Spleen (tissue), 11 donors: Measurements from ENCODE around the gene KMT2E. TPM values are rescaled to one million over a fixed set of nuclear protein-coding genes. Genes with fewer than 3 reads are reported as not detected.

Source experiments
- DNase-seq: peaks from one replicate; pipeline ENCODE4 v3.0.0-alpha.2; 2020
- H3K27ac ChIP-seq, 8 donors: fragments of 200-600 bp; sonication (generic) in 7 of 8; 1 replicate in 4 of 8; 2 replicates in 4 of 8; pipeline versions ENCODE4 v1.5.0 to v1.8.0; 2016 to 2021; ENCODE audit warnings: inconsistent platforms in 4 of 8, mild to moderate bottlenecking in 4 of 8, moderate library complexity in 1 of 8
- H3K27me3 ChIP-seq, 7 donors: fragments of 200-600 bp; sonication (generic) in 6 of 7; replicated peaks in 1 of 7; 1 replicate in 4 of 7; 2 replicates in 3 of 7; pipeline versions ENCODE4 v1.5.0 to v1.8.0; 2016 to 2021; ENCODE audit warnings: inconsistent platforms in 3 of 7, mild to moderate bottlenecking in 1 of 7
- H3K36me3 ChIP-seq, 6 donors: fragments of 200-600 bp; sonication (generic) in 5 of 6; 1 replicate in 4 of 6; 2 replicates in 2 of 6; pipeline versions ENCODE4 v1.5.0 to v1.8.0; 2016 to 2021; ENCODE audit warnings: inconsistent platforms in 2 of 6
- H3K4me1 ChIP-seq, 6 donors: fragments of 200-600 bp; sonication (generic) in 5 of 6; 1 replicate in 3 of 6; 2 replicates in 3 of 6; pipeline versions ENCODE4 v1.5.0 to v1.8.0; 2016 to 2021; ENCODE audit warnings: inconsistent platforms in 3 of 6
- H3K4me3 ChIP-seq, 8 donors: fragments of 200-600 bp; sonication (generic) in 7 of 8; 1 replicate in 4 of 8; 2 replicates in 4 of 8; pipeline versions ENCODE4 v1.5.0 to v1.8.0; 2016 to 2021; ENCODE audit warnings: inconsistent platforms in 4 of 8, mild to moderate bottlenecking in 4 of 8, moderate library complexity in 2 of 8
- H3K9me3 ChIP-seq, 8 donors: fragments of 200-600 bp; sonication (generic) in 7 of 8; 1 replicate in 4 of 8; 2 replicates in 4 of 8; pipeline versions ENCODE4 v1.5.0 to v1.8.0; 2016 to 2021; ENCODE audit warnings: inconsistent platforms in 4 of 8
- POLR2A ChIP-seq, 3 donors: fragments of 450-650 bp; IDR thresholded peaks; one replicate each; pipeline ENCODE4 v1.5.1; 2017; ENCODE audit warnings: antibody characterized with exemption in 3 of 3, mild to moderate bottlenecking in 1 of 3
- POLR2AphosphoS5 ChIP-seq, 3 donors: sonication (generic); formaldehyde crosslinking; IDR thresholded peaks; one replicate each; pipeline ENCODE4 v1.5.1; 2017; ENCODE audit warnings: antibody characterized with exemption in 3 of 3
- WGBS, 5 donors: extraction: QIAGEN DNeasy Blood & Tissue Kit in 3 of 5; methylation state at CpG; one replicate each; pipeline versions ENCODE4 v1.1.5 to v1.1.7; 2013 to 2018; 5-methylcytosine and 5-hydroxymethylcytosine counted together
- intact Hi-C: fragments of 100-400 bp; cut with DNase I; formaldehyde crosslinking; loops from one replicate; pipeline ENCODE4 v1.15.0; 2023; ENCODE audit warnings: low total_unique reads
- polyA plus RNA-seq, 3 donors: library from polyadenylated mRNA; stranded (reverse); fragments of 200-250 nt; gene quantifications; one replicate each; pipeline ENCODE4 v1.2.1, GENCODE V29; 2013
- total RNA-seq, 7 donors: library from RNA; depleted of rRNA in 3 of 7; stranded (reverse); fragments of >200 nt in 3 of 7; fragmentation: NEBNext Ultra II Directional in 4 of 7; extraction: Animal tissue kit (Norgen Biotek cat#: 25700) in 4 of 7; gene quantifications; one replicate each; pipeline versions ENCODE4 v1.1.0 to v1.2.1, GENCODE V29; 2016 to 2021
- TF ChIP-seq, protein P1 (sequence below), 11 experiments: fragments of 200-600 bp in 7 of 11; fragments of 450-650 bp in 4 of 11; sonication (generic) in 4 of 11; IDR thresholded peaks in 8 of 11; conservative IDR thresholded peaks in 3 of 11; 1 replicate in 7 of 11; 2 replicates in 4 of 11; pipeline versions ENCODE4 v1.4.0 to v1.8.0; 2016 to 2021; ENCODE audit warnings: antibody characterized with exemption in 11 of 11, inconsistent platforms in 4 of 11, mild to moderate bottlenecking in 1 of 11
- donor health status: healthy with polysubstance abuse.
- donor health status: DM: no; HTN: no; CAD: no; lungs with moderate emphysema.
- donor health status: DM: no; HTN: no; CAD: no.
- donor health status: Bipolar disorder and iron deficiency.
- donor health status: healthy.
- donor health status: DM: no; HTN: no; CAD: no.
- donor health status: DM: yes; HTN: yes; CAD: no.

Gene KMT2E
- total and polyA plus RNA-seq, 10 donors = 11.5 to 215 (median 137) TPM

DNA sequence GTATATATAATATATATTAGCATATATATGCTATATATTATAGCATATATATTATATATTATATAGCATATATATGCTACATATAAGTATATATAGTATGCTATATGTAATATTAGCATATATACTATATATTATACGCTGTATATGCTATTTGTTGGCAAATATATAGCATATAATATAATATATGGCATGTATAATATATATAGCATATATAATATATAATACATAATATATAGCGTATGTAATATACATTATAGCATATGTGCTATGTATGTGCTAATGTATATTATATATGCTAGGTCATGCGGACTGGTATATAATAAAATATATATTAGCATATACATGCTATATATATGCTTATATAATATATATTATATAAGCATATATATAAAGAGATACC lies 72.8 kb downstream of the KMT2E start:
- TF ChIP-seq, protein P1, sequence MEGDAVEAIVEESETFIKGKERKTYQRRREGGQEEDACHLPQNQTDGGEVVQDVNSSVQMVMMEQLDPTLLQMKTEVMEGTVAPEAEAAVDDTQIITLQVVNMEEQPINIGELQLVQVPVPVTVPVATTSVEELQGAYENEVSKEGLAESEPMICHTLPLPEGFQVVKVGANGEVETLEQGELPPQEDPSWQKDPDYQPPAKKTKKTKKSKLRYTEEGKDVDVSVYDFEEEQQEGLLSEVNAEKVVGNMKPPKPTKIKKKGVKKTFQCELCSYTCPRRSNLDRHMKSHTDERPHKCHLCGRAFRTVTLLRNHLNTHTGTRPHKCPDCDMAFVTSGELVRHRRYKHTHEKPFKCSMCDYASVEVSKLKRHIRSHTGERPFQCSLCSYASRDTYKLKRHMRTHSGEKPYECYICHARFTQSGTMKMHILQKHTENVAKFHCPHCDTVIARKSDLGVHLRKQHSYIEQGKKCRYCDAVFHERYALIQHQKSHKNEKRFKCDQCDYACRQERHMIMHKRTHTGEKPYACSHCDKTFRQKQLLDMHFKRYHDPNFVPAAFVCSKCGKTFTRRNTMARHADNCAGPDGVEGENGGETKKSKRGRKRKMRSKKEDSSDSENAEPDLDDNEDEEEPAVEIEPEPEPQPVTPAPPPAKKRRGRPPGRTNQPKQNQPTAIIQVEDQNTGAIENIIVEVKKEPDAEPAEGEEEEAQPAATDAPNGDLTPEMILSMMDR (IDR thresholded peaks at IDR 0.05 in 8 of 11, conservative IDR thresholded peaks at IDR 0.05 in 3 of 11) = no peak
- TF ChIP-seq POLR2AphosphoS5 (IDR thresholded peaks at IDR 0.05) (no peak), POLR2A (IDR thresholded peaks at IDR 0.05) (no peak)
- Histone ChIP-seq H3K27me3 (no peaks in the 10 kb centered on the region), H3K9me3 (no peaks in the 10 kb centered on the region), H3K4me3 (no peak overlapping the region), H3K27ac (no peak overlapping the region), H3K4me1 (peaks cover 0 to 5% (median 0%) of the 10 kb centered on the region in 6 donors), H3K36me3 (peaks cover 0 to 99% (median 86%) of the 10 kb centered on the region in 6 donors)
- 94 to 99% (median 98%) methylated on average over 3 of the region's 3 CpGs for WGBS, 5 donors
- DNase-seq = no peak
- intact Hi-C loops = no loop called here

DNA sequence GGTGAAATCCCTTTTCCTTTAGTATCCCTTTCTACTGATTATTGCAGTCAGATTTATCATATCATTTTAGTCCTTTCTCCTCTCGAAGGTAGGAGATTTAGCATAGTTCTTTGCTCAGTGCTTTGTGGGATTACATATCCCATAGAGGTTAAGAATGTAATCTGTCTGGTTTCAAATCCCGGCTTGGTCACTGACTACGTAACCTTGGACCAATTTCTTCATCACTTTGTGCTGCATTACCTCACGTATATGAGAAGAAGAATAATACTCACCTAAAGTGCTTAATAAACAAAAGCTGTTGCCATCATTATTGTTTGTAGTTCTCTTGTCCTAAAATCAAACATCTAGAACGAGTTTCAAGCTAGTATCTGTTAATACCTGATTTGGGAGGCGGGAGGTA lies 74.0 kb downstream of the KMT2E start:
- WGBS, 5 donors = 79 to 89% (median 83%) methylated on average over 6 of the region's 6 CpGs
- peaks cover 0 to 5% (median 0%) of the 10 kb centered on the region in 6 donors for H3K4me1 ChIP-seq
- no peaks in the 10 kb centered on the region for H3K27me3 ChIP-seq
- TF ChIP-seq POLR2AphosphoS5 (IDR thresholded peaks at IDR 0.05) (no peak), POLR2A (IDR thresholded peaks at IDR 0.05) (no peak)
- TF ChIP-seq, protein P1 (IDR thresholded peaks at IDR 0.05 in 8 of 11, conservative IDR thresholded peaks at IDR 0.05 in 3 of 11) = no peak
- peaks cover 0 to 99% (median 84%) of the 10 kb centered on the region in 6 donors for H3K36me3 ChIP-seq
- no peak overlapping the region for H3K4me3 ChIP-seq
- no peak for DNase-seq
- intact Hi-C loops = no loop called here
- no peaks in the 10 kb centered on the region for H3K9me3 ChIP-seq
- H3K27ac ChIP-seq = no peak overlapping the region

DNA sequence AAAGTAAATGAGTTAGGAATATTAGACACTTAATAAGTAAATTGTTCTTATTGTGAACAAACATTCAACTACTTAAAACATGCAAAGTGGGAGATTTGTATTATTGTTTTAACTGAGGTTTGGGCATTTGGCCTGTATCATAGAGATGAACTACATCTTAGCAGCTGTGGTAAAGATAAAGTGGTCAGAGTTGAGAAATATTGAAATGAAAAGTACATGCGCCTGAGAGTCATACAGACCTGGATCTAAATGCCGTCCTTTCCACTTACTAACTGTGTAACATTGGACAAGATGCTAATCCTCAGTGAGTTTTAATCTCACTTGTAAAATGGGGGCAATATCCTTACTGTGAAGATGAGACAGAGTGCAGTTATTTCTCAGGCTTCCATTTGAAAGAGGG lies 74.5 kb downstream of the KMT2E start:
- Histone ChIP-seq H3K9me3 (no peaks in the 10 kb centered on the region), H3K27ac (peak overlapping the region in 1 of 8 donors; percentile 3), H3K36me3 (peaks cover 0 to 99% (median 82%) of the 10 kb centered on the region in 6 donors), H3K27me3 (no peaks in the 10 kb centered on the region), H3K4me1 (peaks cover 0 to 5% (median 0%) of the 10 kb centered on the region in 6 donors), H3K4me3 (no peak overlapping the region)
- no peak for DNase-seq
- intact Hi-C loops = no loop called here
- 91 to 98% (median 93%) methylated on average over 2 of the region's 2 CpGs for WGBS, 5 donors
- TF ChIP-seq, protein P1 (IDR thresholded peaks at IDR 0.05 in 8 of 11, conservative IDR thresholded peaks at IDR 0.05 in 3 of 11) = no peak
- TF ChIP-seq POLR2A (IDR thresholded peaks at IDR 0.05) (no peak), POLR2AphosphoS5 (IDR thresholded peaks at IDR 0.05) (no peak)

DNA sequence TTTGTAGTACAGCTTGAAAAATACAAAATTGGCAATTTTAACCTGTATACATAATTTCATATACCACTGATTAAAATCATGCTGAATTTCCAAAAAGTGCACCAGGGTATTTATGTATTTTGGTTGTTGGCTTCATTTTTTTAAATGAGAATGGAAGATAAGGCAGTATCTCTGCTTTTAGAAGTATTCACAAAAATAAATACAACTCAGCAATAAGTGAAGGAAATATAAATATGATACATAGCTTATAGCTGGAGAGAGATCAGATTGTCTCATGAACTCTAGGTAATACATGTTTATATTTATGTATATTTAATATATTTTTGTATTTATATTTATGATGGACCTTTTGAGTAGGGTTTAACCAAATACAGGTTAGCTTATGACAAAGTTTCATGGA lies 81.0 kb downstream of the KMT2E start:
- Histone ChIP-seq H3K4me3 (no peak overlapping the region), H3K27ac (no peak overlapping the region), H3K36me3 (peaks cover 0 to 100% (median 44%) of the 10 kb centered on the region in 6 donors), H3K9me3 (no peaks in the 10 kb centered on the region), H3K27me3 (no peaks in the 10 kb centered on the region), H3K4me1 (peaks cover 0 to 15% (median 0%) of the 10 kb centered on the region in 6 donors)
- intact Hi-C loops = no loop called here
- TF ChIP-seq POLR2AphosphoS5 (IDR thresholded peaks at IDR 0.05) = no peak
- TF ChIP-seq, protein P1 (IDR thresholded peaks at IDR 0.05 in 8 of 11, conservative IDR thresholded peaks at IDR 0.05 in 3 of 11) = no peak
- TF ChIP-seq POLR2A (IDR thresholded peaks at IDR 0.05) = no peak
- no peak for DNase-seq
